IPS DF 4.7 (cell line): Measurements from ENCODE around the gene F5.

Experiments
- DNase-seq: peaks from one replicate; pipeline ENCODE4 v3.0.0-alpha.2; 2013; ENCODE audit warnings: low spot score; ENCODE audit errors: extremely low read depth

Gene F5

DNA sequence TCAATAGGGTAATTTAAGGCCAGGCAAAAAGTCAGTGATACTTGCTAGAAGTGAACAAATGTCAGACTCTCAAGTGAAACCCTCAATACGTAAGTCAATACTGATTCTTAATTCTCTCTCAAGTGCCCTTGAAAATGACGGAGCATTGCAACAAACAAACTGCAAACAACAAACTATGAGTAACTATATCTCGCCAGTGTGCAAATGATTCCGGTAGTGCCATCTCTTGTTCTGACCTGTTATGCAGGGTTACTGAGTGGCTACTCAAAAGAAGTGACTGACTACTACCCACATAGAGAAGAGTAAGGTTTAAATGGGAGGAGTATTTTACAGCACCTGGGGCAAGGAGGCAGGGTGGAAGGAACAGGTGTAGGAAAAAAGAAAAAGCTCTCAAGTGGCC is 102.2 kb downstream of the F5 start:
- DNase-seq, result no peak

DNA sequence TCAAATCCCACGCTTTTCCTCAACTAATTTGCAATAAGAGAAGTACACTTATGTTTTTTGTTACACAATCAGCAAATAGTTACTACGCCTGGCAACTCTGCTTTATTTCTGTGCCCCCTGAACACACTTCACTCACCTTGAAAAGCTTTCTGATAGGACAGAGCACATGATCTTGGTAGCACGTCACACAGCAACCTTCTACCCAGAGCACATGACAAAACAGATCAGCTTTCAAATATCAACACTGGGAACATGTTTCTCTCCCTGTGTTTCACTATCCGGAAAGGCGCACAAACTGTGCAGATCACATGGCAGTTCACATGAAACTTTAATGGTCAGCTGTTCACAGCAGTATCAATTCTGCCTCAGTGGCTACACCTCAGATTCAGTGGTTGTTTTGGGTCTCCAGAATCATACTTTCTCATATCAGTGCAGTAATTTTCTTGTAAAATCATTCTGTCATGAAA is 102.7 kb downstream of the F5 start:
- DNase-seq, result no peak

DNA sequence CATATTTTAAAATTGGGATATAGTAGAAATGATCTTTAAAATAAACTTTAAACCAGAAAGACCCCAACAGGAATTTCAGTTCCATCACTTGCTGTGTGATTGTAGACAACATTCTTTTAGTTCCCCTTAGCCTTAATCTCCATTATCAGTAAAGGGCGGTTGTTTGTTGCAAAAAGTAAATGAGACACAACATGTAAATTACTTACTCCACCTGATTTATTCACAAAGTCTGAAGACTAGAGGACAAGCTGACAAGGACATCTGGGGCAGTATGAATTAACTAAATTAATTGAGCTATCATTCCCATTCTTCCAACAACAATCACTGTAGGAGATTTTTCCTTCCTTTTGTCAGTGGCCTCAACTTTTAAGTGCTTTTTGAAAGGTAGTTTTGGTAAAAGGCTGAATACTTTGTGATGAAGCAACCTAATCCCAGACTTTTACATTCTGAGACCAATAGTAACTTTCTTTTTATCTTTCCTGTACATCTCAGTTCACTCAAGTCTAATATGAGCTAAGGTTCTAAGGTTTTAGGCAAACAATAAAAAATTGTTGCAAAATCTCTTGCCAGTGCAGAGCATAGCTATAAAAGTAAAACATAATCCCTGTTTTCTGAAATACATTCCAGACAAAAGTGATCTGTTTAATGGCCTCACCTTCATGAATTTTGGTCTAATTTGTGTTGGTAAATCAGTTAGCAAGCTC is 106.8 kb downstream of the F5 start:
- no peak for DNase-seq

DNA sequence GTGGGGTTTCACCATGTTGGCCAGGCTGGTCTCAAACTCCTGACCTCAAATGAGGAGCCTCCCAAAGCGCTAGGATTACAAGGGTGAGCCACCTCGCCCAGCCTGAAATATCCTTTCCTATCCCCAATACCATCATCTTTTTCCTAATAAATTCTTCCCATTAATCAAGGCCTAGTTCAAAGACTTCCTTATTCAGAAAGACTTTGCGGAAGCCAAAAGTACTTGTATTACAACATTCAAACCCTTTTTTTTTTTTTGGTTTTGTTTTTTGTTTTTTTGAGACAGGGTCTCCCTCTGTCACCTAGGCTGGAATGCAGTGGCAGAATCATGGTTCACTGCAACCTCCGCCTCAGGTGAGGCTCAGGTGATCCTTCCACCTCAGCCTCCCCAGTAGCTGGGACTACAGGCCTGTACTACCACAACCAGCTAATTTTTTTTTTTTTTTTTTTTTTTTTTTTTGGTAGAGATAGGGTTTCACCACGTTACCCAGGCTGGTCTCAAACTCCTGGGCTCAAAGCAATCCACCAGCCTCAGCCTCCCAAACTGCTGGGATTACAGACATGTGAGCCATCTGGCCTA is 108.1 kb downstream of the F5 start:
- DNase-seq, result no peak

DNA sequence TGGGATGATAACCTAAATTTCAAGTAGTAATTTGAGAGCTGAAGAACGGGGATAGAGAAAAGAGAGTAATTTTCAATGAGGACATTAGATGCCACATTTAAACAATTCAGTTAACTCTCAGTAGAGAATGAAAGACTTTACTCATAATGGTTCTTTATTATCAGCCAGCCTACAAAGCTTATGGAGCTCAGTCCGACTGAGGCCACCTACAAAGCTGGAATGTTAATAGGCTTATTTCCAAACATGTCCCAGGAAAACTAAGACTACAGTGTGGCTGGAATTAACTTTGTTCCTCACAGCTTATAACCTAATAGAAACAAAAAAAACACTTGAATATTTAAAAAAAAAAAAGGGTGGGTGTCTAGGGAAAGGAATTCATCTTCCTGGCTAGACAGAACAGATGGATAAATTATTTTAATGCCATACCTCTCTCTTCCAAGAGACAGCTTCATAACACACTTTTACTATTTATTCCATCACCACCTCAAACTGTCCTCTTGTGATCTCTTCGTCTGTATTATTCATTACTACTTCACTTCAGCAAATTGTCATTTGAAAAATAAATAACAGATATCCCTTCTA is 110.4 kb downstream of the F5 start:
- DNase-seq, result no peak

DNA sequence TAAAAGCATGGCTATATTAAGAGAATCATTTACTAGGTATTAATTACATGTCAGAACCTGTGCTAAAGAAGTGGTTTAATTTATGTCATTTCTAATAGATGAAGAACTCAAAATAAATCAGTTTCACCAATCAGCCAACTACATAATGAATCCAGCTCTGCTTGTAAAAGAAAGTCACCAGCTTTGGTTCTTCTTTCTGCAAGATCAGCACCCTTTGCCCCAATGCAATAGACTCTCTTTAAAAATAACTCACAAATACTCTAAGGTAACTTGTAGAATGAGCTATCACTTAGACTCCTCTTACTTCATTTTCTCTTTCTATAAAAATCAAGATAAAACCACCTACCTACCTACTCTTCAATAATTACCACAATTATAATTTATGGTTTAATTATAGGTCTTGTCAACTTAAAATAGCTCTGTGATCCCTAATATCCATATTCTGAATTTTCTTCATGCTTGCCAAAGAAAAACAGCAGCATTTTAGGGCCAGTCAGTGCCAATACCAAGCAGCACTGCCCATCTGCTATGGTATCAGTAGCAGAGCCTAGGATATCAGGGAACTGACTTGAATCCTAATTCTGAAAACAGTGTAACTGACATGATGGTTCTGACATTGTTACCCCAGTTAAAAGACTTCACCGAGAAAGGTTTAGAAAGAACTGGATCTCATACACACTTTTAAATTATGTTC is 111.8 kb downstream of the F5 start:
- no peak for DNase-seq

DNA sequence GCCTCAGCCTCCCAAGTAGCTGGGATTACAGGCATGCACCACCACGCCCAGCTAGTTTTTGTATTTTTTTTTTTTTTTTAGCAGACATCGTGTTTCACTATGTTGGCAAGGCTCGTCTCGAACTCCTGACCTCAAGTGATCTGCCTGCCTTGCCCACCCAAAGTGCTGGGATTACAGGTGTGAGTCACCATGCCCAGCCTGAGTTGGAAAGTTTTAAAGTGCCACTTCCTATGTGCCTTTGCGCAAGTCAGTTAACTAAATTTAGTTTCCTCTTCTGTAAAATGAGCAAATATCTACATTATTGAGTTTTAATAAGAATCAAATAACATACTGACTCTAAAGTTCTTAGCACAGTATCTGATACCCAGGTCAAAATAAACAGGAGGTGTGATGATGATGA is 112.9 kb downstream of the F5 start:
- DNase-seq, result no peak

DNA sequence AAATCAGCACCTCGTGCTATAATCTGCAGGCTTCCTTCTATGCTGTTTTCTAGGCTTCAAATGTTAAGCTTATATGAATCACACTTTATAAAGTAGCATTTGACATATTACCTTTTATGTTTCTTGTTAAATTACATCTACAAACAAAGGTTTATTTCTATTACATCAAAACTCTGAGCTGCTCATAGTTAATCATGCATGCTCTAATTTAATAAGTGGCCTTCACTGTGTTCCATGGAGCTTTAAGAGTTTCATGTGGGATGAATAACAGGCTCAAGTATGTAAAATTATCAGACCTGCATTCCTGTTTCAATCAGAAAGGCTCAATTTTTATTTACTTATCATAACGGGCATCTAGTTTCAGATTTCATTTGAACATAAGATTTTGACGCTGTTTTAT is 113.5 kb downstream of the F5 start:
- DNase-seq, result no peak

DNA sequence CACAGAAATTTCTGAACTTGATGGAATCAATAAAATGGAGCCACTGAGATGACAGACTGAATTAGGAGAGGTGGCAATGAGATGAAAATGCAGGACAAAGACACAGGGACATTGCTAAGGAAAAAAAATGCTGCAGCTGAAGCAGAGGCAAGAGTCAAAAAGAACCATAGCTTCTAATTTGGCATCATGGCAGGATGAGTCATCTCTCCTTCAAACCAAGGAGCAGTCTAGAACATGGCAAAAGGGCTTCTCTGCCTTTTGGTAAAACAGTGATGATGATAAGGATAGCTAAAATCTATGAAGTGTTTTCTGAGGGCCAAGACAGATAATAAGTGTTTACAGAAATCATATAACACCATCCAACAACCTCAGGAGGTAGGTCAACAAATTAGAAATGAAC is 117.3 kb downstream of the F5 start:
- no peak for DNase-seq

DNA sequence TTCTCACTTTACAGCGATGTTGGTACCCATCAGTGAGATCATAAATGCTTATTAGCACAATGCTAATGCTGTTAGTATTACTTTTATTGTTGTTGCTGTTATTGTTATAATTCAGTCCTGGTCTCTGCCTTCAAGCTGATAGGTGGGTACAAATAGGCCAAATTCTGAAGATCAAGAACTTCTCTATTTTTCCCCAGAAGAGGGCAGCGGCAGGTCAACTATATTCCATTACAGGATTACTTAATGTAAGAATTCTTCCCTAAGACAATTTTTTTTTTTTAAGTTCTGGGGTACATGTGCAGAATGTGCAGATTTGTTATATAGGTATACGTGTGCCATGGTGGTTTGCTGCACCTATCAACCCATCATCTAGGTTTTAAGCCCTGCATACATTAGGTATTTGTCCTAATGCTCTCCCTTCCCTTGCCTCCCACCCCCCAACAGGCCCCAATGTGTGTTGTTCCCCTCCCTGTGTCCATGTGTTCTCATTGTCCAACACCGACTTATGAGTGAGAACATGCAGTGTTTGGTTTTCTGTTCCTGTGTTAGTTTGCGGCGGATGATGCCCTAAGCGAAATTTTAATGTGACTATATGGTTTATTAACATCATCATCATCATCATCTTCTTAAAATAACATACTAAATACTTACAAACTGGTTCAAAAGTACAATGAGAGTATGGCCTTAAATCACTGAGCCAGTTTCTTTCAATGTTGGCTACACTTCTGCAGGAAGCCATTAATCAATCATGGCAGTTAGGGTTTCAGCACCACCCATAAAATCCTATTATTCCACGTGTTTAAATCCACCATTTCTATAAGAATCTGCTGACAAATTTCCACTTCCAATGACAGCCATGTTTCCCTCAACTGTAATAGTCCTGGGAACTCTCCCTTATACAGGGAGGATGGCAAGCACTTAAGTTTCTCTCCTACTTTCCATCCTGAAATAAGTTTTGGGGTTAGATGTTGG is 119.7 kb downstream of the F5 start:
- no peak for DNase-seq

DNA sequence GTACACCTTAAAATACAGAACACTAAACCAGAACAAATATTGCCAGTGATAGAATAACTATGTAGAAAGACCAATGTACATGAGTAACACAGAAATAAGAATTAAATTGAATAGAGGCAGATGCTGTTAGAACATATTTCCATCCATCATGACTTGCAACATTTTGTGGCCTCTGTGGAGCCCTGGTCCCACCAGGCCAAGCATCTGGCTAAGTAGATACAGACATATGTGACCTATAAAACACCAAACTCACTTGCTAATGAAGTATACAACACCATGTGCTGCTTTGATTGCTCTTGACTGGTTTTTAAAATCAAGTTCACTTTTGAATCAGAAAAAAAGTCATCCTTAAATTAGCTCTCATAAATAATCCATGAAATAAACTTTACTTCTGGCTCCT is 121.0 kb downstream of the F5 start:
- no peak for DNase-seq
